NCI-H1105 (cell line): ENCODE results near the gene RXYLT1.
A peak's percentile ranks its signal among the peaks of the same experiment; 100 is the strongest.

Experiments
- DNase-seq: peaks from one replicate; lab custom pipeline; 2025; lab: John Stamatoyannopoulos, UW

RXYLT1 gene

DNA sequence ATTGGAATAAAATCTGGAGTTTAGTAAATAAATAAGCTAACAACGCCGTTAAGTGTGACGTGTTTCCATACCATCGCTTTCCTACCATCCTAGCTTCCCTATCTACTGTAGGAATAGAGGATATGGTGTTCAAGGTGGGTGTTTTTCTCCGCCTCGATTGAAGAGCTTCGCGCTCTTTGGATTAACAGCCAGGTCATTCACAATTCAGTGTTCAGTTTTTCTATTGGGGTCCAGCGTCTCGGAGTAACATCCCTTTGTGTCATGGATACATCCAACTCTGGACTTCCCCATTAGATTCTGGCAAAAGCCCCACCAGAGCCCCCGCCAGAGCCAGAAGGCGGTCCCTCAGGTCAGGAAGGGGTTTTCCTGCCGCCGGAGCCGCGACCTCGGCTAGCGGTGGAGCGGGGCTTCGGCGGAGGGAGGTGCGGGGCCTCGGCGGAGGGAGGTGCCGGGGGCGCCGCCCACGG, 63.6 kb downstream of the RXYLT1 start:
- DNase-seq = no peak

DNA sequence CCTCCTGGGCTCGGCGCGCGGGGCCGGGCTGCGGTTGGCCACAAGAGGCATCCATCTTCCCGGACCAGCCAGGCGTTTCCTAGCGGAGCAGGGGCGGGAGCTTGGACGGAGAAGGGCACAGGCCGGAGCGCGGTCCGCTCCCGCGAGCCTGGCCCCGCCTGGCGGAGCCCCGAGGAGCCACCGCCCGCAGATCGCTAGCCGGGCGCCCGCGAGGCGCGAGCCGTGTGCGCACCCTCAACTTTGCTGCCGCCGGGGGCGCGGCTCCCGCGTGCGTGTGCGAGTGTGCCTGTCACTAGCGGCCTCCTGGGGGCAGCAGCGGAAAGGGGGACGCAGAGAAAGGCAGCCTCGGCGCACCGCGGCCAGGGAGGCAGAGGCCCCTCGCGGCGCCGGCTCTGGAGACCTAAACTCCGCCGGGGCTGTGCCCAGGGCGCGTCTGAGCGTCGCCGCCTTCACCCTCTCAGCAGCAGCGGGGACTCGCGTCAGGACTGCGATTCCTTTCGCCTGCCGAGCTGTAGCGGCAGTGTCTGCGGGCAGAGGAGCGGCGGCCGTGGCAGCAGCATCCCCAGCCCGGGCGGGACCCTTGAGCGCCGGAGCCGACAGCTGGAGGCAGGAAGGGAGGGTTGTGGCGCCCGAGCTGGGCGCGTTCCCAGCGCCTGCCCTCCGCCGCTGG, 64.1 kb downstream of the RXYLT1 start:
- DNase-seq = peak; percentile 96

DNA sequence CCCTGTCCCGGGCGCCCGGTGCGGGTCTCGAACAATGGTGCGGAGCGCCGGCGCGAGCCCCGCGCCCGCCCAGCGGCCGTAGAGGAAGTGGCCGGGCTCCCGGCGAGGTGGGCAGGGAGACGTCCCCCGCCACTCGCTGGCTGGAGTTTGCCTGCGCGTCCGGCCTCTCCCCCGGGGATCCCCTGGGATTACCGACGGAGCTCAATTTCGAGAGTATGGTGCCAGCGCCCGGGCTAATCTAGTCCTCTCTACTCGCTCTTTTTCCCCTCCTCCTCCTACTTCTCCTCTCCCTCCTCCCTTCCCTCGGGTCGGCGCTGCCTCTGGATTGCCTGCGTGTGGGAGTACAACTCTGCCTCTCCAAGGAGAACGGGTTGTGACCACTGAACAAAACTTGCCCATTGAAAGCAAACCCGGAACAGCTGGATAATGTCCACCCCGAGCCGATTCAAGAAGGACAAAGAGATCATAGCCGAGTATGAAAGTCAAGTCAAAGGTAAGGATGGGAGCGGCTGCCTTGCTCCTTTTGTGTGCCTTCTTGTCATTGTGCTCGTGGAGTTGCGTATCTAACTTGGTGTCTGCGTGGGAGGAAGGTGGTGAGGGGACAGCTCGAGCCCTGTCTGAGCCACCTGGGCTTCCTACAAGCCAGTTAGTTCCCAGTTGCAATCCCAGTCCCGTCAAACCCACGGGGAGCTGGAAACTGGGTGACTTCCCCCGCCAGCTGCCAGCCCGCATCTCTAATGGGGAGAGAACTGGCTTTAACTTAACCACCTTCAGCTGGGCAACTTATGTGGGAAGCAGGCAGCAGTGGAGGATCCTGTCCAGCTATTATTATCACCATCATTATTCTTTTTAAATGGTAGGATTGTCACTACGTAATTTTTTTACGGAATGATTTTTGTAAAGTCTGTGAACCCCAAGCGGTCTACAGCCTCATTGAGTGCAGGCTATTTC, 65.0 kb downstream of the RXYLT1 start, which contains the start of gene SRGAP1:
Gene SRGAP1, plus strand, starts transcription at position 310 of the 951 bp plus-strand sequence. Its CDS starts 117 bp downstream, at position 427.
- peak; percentile 48 for DNase-seq

DNA sequence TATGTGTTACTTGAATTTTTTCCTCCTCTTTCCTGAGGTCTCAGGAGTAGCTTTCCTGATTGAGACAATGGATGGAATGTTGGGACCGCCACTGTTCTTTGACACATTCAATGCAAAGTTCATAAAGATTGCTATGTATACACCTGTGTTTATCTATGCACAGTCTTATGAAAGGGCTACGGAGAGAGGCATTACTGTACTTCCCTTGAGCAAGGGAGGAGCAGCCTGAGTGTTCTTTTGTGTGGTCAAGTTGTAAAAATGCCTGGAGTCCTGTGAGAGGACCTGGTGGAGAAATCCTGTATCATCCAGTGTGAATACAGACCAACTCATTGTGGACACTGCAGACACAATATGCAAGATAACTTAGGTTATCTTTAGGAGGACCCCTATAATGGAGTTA, 66.0 kb downstream of the RXYLT1 start:
- no peak for DNase-seq

DNA sequence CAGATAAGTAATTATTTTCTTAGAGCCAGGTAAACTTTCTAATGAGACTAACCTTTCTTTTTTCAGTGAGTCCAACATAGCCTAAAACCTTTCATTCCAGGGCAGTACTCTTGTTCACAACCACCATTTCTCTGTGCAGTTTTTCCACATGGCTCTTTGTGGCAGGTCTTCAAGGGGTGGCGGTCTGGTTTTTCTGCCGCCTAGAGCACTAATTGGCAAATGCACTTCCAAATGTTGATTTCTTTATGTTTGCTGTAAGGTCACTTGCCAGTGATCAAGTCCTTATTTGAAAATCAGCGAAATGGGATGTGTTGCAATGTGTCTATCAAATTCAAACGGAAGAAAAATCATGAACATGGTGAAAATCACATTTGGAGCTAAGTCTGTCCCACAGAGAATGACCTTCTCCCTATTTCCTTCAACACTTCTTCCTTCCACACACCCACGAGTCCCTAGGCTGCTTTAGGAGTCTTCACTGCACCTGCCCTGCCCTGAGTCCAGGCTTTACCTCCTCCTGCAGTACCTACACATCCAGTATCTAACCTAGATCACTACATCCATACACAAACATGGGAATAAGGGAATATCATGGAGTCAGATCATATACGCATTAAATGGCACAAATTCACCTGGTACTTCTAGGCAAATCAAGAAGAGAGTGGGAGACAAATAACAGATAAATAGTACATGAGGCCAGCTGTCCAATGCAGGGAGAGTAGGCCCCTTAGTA, 66.7 kb downstream of the RXYLT1 start:
- DNase-seq = no peak

DNA sequence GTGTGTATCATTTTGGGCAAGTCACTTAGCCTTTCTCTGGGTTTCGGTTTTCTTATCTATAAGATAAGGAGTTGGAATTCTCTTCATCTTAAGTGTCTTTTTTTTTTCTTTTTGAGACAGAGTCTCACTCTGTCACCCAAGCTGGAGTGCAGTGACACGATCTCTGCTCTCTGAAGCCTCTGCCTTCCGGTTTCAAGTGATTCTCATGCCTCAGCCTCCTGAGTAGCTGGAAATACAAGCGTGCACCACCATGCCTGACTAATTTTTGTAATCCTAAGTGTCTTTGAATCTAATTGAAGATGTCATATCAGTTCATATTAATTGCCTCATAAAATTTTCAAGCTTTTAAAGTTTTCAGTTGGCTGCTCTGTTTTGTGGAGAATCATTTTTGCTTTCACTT, 68.7 kb downstream of the RXYLT1 start:
- no peak for DNase-seq

DNA sequence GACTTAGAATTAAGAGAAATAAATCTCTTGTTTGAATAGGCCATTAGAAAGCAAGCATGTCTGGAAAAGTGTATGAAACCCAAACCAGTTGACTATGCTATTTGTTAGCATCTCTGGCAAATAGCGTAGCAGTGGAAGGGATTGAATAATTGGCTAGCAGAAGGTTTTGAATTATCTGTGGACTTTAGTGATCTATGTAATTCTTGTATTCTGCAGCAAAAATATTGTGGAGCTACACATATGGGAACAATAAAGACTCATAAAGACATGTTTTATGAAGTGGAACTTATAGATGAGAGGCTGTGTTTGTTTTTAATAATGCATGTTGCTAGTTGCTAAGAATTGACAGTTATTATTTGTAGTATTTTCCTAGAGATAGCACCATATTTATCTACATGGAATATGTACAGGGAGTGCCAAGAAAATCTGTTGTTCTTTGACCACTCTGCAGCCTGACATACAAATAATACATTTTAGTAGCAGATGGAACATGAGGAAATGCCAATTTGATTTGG, 69.5 kb downstream of the RXYLT1 start:
- no peak for DNase-seq

DNA sequence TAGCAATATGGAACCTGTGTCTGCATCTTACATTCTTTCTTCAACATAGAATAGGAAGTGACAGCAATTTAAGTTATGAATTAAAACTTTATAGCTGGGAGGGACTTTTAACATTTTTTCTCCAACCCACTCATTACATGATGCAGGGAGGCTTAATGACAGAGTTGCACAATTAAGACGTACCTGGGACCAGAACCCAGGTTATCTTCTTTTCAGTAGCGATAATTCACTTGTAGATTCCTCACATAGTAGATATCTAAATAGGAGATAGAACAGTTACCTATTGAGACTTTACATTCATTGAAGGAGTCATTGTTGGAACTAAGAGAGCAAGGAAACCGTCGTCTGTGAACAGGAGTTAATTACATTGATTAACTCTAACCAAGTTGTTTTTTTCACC, 69.9 kb downstream of the RXYLT1 start:
- no peak for DNase-seq

DNA sequence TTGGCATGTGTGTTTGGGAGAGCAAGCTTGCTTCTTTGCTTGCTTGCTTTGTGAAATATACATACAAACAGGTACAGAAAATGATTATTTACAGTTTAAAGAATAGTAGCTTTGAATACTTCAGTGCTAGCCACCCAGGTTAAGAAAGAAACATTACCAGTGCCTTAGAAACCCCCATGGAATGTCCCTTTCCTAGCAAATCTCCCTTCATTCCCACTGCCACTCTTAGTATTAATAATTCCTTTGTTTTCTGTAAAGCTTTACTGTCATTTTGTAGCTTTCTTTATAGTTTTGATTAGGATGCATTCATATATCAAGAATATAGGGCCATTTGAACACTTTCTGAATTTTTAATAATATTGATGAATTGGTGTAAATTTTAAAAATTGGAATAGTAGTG, 74.3 kb downstream of the RXYLT1 start:
- DNase-seq = no peak

DNA sequence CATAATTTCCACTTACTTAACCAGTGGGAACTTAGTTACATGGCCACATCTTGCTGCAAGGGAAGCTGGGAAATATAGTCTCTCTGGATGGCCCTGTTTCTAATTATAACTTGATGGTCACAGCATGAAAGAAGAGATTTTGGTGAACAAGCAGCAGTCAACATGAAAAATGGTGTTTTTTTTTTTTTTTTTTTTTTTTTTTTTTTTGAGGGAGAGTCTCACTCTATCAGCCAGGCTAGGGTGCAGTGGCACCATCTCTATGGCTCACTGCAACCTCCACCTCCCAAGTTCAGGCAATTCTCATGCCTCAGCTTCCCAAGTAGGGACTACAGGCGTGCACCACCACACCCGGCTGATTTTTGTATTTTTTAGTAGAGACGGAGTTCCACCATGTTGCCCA, 75.6 kb downstream of the RXYLT1 start:
- DNase-seq = no peak

DNA sequence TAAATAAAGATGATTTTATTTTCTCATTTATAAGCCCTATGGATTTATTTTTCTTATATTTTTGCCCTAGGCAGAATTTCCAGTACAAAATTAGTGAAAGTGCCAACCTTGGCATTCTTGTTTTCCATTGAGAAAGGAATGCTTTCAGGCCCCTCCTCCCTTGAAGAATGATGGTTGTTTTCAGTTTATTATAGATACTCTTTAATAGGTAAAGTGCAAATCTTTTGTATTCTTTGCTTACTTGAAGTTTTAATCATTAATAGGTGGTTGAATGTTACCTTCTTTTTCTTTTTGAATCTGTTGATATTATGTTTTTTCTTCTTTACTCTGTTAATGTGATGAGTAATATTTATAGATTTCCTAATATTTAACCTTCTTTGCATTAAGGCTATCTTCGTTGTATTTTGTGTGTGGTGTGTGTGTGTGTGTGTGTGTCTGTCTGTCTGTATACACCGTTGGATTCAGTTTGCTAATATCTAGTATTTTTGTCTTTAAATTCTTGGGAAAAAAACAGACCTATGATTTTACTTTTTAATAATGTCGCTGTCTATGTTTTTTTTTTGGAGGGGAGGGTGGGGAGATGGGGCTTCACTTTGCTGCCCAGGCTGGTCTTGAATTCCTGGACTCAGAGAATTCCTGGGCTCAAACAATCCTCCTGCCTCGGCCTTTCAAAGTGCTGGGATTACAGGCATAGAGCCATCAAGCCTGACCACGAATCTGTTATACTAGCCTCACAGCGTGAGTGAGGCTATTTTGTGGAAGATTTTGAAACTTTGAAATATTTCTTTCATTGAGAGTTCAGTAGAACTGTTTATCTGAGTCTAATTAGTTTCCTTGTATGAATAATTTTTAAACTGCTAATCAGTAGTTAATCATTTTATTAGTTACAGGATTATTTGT, 78.3 kb downstream of the RXYLT1 start:
- DNase-seq = no peak
